Measurements from ENCODE around the gene FAM222A. TPM values are rescaled to one million over a fixed set of nuclear protein-coding genes. Genes with fewer than 3 reads are reported as not detected.

FAM222A gene
- total RNA-seq, 1 experiment from 2014 or later = 2.8 TPM

DNA sequence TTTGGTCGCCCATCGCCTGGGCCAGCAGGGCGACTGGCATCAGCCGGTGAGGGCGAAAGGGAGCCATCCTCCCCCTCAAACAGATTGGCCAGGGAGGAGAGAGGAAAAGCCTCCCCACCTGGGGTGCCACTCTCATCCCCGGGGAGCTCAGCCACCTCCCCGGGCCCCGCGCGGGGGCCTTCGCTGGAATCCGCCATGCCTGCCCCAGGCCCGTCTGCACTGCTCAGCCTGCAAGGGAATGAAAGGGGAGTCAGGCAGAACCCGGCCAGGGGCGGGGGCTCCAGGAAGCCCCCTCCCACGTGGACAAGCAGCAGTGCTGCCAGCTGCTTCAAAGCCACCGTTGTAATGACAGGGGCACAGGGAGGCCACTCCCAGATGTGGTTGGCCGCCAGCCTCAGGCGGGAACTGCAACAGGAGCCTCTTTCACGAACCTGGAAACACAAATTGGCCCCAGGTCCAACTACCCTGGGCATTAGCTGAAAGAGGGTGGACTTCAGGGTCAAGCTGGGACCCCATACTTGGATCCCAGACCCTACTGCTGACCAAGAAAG, 101.0 kb downstream of the FAM222A start:
- no peak overlapping the region for H3K56ac ChIP-seq (ENCODE audit: insufficient read length, low read depth, low read length)
- Mint-ChIP-seq H3K36me3 (ENCODE audit: insufficient read depth in 1 of 3, low read depth in 3 of 3) (no peaks in the 10 kb centered on the region; a peak in 1 of 7 replicates), H3K4me3 (no peak overlapping the region), H3K27ac (no peak overlapping the region), H3K4me1 (peaks cover 4 to 7% of the 10 kb centered on the region in 2 experiments; a peak in 3 of 4 replicates), H3K27me3 (ENCODE audit: low read depth) (no peaks in the 10 kb centered on the region), H3K9me3 (no peaks in the 10 kb centered on the region)
- no peak overlapping the region for H3K4ac ChIP-seq (ENCODE audit: low read depth, low read length)
- H2BK20ac ChIP-seq (ENCODE audit: low read depth, low read length, poor library complexity, severe bottlenecking) = no peak overlapping the region
- H3K23me2 ChIP-seq (ENCODE audit: insufficient read length, low read depth, low read length, poor library complexity, severe bottlenecking) = no peaks in the 10 kb centered on the region
- H3K18ac ChIP-seq (ENCODE audit: insufficient read length, low read depth, low read length) = no peak overlapping the region
- H3K79me1 ChIP-seq (ENCODE audit: insufficient read depth, low read depth, low read length, poor library complexity, severe bottlenecking) = no peaks in the 10 kb centered on the region
- no peak overlapping the region for H3K4me2 ChIP-seq (ENCODE audit: insufficient read depth, insufficient read length, low read length)
- H4K20me1 ChIP-seq (ENCODE audit: control insufficient read depth, insufficient read depth, insufficient read length) = no peaks in the 10 kb centered on the region
- H4K5ac ChIP-seq (ENCODE audit: insufficient read length, low read depth, low read length) = no peak overlapping the region
- WGBS (ENCODE audit: extremely low coverage, insufficient read length, low lambda C conversion rate) = no CpG with 5 or more reads among the region's 20 CpGs
- no peak overlapping the region for H3K23ac ChIP-seq (ENCODE audit: insufficient read length, low read depth, low read length)
- no peak overlapping the region for H3T11ph ChIP-seq (ENCODE audit: low read length)
- no peak overlapping the region for H2AK5ac ChIP-seq (ENCODE audit: insufficient read length, low read length)
- no peak overlapping the region for H3K14ac ChIP-seq (ENCODE audit: insufficient read depth, low read length)
- H3K27ac ChIP-seq (ENCODE audit: insufficient read length, low read depth, low read length) = no peak overlapping the region
- H3K9me3 ChIP-seq (ENCODE audit: control insufficient read depth, low read depth, low read length) = no peaks in the 10 kb centered on the region
- no peak overlapping the region for H2BK15ac ChIP-seq (ENCODE audit: low read depth, low read length)
- H4K8ac ChIP-seq (replicated peaks; ENCODE audit: insufficient read length, low read depth, low read length) = no peak overlapping the region
- H3K4me1 ChIP-seq (ENCODE audit: insufficient read depth, low read length) = no peaks in the 10 kb centered on the region
- no peak overlapping the region for H2BK120ac ChIP-seq (ENCODE audit: low read depth, low read length, poor library complexity, severe bottlenecking)
- DNase-seq = no peak
- H2BK12ac ChIP-seq (ENCODE audit: insufficient read length, low read depth, low read length) = no peak overlapping the region
- no peaks in the 10 kb centered on the region for H3K79me2 ChIP-seq (ENCODE audit: insufficient read depth, low read length)
- TF ChIP-seq, protein P1, sequence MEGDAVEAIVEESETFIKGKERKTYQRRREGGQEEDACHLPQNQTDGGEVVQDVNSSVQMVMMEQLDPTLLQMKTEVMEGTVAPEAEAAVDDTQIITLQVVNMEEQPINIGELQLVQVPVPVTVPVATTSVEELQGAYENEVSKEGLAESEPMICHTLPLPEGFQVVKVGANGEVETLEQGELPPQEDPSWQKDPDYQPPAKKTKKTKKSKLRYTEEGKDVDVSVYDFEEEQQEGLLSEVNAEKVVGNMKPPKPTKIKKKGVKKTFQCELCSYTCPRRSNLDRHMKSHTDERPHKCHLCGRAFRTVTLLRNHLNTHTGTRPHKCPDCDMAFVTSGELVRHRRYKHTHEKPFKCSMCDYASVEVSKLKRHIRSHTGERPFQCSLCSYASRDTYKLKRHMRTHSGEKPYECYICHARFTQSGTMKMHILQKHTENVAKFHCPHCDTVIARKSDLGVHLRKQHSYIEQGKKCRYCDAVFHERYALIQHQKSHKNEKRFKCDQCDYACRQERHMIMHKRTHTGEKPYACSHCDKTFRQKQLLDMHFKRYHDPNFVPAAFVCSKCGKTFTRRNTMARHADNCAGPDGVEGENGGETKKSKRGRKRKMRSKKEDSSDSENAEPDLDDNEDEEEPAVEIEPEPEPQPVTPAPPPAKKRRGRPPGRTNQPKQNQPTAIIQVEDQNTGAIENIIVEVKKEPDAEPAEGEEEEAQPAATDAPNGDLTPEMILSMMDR (conservative IDR thresholded peaks at IDR 0.05) = no peak
- no peak overlapping the region for H2AFZ ChIP-seq (ENCODE audit: low read length)
- H3K27me3 ChIP-seq (ENCODE audit: insufficient read depth, low read length) = no peaks in the 10 kb centered on the region
- H2BK5ac ChIP-seq (ENCODE audit: insufficient read length, low read length) = no peak overlapping the region
- H4K91ac ChIP-seq (ENCODE audit: insufficient read length, low read depth, low read length) = no peak overlapping the region
- H3K9ac ChIP-seq (ENCODE audit: extremely low read depth, insufficient read length, low read length) = no peak overlapping the region

All from H9 (cell line).